GM12873 (cell line): ENCODE measurements around the gene FILIP1L.

Experiments
- TF ChIP-seq, protein P1 (sequence below): IDR thresholded peaks from 2 replicates; pipeline ENCODE4 v1.5.1; 2012; ENCODE audit warnings: low read depth, mild to moderate bottlenecking, moderate library complexity, low read length, control low read depth; ENCODE audit not compliant: insufficient read depth; ENCODE audit errors: missing control alignments

FILIP1L gene

GRCh38 chr3:99870712-99871111, 243.6 kb downstream of the FILIP1L start:
- TF ChIP-seq, protein P1, sequence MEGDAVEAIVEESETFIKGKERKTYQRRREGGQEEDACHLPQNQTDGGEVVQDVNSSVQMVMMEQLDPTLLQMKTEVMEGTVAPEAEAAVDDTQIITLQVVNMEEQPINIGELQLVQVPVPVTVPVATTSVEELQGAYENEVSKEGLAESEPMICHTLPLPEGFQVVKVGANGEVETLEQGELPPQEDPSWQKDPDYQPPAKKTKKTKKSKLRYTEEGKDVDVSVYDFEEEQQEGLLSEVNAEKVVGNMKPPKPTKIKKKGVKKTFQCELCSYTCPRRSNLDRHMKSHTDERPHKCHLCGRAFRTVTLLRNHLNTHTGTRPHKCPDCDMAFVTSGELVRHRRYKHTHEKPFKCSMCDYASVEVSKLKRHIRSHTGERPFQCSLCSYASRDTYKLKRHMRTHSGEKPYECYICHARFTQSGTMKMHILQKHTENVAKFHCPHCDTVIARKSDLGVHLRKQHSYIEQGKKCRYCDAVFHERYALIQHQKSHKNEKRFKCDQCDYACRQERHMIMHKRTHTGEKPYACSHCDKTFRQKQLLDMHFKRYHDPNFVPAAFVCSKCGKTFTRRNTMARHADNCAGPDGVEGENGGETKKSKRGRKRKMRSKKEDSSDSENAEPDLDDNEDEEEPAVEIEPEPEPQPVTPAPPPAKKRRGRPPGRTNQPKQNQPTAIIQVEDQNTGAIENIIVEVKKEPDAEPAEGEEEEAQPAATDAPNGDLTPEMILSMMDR, result no peak

DNA sequence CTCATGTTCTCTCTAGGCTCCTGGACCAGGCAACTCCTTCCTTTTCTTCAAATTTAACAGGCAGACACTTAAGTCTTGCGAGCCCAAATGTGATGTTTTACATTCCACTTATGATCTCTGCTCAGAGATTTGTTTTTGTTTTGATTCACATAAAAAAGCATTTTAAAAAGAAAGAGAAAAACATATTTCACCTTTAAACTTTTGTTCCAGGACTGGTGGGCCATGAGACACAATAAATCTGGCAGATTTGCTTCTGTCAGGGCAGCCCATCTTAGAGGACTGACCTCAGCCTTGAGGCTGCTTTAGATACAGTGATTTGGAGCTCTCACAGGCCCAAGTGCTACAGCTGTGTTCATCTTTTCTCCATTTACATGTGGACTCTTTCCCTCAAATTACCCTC, 244.7 kb downstream of the FILIP1L start:
- TF ChIP-seq, protein P1, result no peak

DNA sequence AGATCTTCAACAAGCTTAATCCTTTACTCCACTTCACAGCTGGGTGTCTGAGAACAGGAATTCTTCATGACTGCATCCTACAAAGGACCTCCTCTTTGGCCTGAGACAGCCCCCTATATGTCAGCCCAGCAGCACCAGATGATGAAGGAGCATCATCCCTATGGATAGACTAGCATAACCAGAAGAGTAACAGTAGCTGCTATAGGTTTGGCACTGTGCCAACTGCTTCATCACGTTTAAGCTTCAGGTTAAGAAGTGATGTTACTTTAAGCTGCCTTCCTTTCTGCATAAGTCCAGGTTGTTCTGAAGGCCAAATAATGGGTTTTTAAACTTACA, 246.0 kb downstream of the FILIP1L start:
- TF ChIP-seq, protein P1, result no peak

DNA sequence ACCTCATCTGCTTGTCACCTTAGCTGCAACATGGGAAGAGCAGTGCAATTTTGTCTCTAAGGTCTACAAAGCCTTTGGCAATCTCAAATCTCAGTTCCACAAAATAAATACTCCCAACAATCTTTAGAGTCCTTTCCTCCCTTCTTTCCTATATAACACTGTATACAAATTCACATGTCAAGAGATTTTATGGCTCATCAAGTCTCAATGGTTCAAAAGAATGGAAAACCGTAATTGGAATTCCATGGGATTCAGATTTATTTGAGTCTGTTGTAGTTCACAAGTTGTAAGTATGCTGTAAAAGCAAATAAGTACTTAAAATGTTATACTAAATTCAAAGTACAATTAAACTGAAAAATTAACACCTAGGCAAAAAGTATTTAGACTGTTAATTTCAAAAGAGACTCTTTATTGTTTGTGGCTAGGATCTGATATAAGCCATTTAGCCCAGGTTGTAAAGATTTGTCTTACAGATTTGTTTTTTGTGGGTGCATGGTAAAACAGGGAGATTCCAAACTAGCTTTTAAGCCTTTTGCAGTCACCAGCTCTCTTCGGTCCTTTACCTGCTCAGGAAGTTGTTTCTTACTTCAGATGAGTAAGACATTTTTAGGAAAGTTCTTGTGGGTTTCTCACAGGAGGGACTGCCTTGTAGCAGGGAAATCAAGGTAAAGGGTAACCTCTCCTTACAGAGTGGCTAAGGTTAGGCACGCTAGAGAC, 246.5 kb downstream of the FILIP1L start:
- TF ChIP-seq, protein P1, result no peak

DNA sequence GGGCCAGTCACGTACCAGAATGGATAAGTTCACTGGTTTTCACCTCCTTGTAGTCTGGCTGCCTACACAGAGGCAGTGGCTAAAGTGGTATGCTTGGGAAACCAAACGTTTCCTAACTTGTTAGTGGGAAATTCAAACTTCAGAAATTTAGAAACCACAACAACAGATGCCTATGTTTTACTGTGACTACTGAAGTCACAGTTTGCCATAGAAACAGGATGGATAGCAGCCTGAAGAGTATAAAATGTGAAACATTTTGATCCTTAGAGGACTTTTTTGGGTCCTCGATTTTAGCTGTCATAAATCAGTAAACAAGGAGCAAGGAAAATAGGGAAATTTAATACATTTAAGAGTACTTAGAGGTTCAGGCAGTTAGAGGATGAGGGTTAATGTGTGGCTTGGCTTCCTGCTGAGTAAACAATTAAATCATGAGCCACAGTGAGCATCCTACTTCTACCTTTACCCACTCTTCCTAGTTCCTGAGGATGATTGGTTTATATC, 248.0 kb downstream of the FILIP1L start:
- TF ChIP-seq, protein P1, result no peak

GRCh38 chr3:99865321-99865720, 249.0 kb downstream of the FILIP1L start:
- TF ChIP-seq, protein P1, result no peak

DNA sequence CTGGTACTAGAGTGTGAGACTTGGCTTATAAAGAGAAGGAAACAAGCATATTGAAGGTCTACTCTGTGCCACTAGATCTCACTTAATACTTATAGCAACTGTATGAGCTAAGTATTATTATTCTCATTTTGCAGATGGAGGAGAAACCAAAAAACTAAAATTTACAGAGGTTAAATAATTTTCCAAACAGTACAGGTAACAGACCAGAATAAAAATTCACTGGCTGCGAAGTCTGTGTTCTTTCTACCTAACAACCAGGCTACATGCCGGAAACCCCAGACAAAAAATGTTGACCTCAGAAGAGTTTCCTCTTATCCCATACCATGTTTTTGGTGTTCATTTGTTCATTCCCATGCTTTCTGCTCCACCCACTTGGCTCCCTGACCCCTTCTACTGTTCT, 250.0 kb downstream of the FILIP1L start:
- TF ChIP-seq, protein P1, result no peak
